Stimulated activated CD4-positive, alpha-beta T cell treated with anti-CD3 and anti-CD28 coated beads, Interleukin-1b, Interleukin-23, amount 100 ng/mL, for 24 hours (primary cell): ENCODE measurements around the gene GPR137C.
A peak's percentile ranks its signal among the peaks of the same experiment; 100 is the strongest.

Source experiments
- DNase-seq, 4 experiments: peaks; one replicate each; pipeline ENCODE4 v3.0.0-alpha.2; 2020; ENCODE audit warnings: low read depth in 4 of 4, low spot score in 1 of 4

Gene GPR137C

DNA sequence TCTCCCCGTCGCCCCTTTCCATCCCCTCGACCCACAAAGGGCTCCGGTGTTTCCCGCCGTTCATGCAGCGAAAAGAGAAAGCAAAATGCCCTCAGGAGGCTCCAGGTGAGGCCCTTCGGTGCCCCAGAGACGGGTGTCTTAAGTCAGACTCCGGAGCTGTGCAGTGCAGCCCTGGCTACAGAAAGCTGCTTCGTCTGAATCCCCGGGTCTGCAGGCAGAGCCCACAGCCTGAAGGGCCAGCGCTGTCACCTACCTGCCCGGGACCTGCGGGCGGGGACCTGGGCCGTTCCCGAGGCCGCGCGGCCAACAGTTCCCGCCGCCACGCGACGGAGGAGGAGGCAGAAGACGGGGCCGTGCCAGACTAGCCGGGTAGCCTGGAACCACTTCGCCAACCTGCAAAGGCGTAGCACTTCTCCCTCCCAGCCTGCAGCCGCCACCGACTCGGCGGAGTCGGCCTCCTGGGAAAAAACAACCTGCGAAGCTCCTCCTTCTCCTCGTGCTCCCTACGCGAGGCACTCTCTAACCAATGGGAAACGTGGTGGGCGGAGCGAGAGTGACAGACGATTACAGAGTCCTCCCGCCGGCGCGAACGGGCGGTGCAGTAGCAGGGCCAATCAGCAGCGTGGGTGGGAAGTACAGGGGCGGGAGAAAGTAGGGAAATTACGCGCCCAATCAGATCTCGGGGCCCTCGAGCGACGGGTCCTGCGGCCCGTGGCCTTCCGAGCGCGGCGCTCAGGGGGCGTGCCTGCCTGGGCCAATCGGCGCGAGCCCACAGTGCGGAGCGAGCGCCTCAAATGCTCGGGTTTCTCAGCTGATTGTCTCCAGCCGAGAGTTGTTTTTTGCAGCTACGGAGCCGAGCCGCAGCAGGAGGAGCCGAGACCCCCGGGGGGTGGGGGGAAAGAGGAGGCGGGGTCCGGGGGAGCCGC lies at the start of gene GPR137C, which contains the start of gene TXNDC16:
GPR137C (plus strand) TSS at position 774 of the 926 bp plus-strand sequence. CDS start 312 bp downstream, outside the sequence.
TXNDC16 (minus strand) TSS at position 443 of the 926 bp plus-strand sequence. CDS start 8,948 bp downstream, outside the sequence.
- peak; percentile 97 to 99 (median 99) for DNase-seq

DNA sequence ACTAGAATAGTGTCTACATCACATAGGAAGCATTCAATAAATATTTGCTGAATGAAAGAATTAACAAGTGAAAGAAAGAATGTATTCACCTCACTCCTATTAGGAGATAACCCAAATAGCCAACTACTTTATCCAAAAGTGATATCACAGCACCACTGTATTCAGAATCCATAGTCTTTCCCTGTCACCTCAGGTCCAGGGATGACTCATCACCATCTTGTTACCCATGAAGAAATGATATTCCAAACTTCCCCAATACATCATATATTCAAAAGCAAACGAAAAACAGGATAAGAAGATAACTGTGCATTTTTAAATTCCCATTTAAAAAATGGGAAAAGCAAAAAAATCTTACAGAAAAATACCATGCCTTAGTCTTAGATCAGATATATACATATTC lies 39.4 kb upstream of the GPR137C start:
- no peak for DNase-seq

GRCh38 chr14:52514046-52514811 lies 38.4 kb upstream of the GPR137C start:
- DNase-seq, result no peak

DNA sequence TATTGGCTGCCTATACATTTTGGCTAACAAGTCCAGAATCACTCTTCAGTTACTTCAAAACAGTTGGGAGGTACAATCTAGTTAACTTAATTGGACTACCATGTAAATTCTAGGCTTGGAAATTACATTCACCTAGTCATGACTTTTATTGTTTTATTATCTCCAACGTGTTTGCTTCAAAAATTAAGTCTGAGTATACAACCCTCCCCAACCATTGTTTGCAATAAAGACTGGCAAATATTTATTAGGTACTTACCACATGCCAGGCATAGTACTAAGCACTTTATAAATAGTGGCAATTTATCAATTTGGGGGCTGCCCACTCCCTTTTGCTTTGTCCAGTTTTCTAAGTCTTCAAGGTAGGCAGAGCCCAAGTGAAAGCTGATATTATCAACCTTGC lies 30.6 kb upstream of the GPR137C start:
- no peak for DNase-seq

GRCh38 chr14:52522581-52523345 lies 29.9 kb upstream of the GPR137C start:
- DNase-seq, result no peak

DNA sequence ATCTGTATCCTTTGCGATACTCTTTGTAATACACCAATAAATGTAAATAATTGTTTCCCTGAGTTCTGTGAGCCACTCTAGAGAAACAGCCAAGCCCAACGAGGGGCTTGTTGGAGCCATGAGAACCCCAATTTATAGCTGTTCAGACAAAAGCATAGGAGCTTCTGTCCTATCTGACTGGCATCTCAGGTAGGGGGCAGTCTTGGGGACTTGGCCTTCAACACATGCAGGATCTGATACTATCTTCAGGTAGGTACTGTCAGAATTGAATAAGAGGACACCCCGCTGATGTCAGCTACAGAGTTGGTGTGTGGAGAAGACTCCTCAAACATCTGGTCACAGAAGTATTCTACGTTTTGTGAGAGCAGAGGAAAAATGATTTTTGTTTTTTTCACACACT lies 25.6 kb upstream of the GPR137C start:
- DNase-seq, result no peak

GRCh38 chr14:52531481-52531880 lies 21.2 kb upstream of the GPR137C start:
- no peak for DNase-seq

GRCh38 chr14:52536269-52536668 lies 16.4 kb upstream of the GPR137C start:
- no peak for DNase-seq

- DNase-seq, result no peak
These were observed 14.0 kb upstream of the GPR137C start for GRCh38 chr14:52538623-52539022.

DNA sequence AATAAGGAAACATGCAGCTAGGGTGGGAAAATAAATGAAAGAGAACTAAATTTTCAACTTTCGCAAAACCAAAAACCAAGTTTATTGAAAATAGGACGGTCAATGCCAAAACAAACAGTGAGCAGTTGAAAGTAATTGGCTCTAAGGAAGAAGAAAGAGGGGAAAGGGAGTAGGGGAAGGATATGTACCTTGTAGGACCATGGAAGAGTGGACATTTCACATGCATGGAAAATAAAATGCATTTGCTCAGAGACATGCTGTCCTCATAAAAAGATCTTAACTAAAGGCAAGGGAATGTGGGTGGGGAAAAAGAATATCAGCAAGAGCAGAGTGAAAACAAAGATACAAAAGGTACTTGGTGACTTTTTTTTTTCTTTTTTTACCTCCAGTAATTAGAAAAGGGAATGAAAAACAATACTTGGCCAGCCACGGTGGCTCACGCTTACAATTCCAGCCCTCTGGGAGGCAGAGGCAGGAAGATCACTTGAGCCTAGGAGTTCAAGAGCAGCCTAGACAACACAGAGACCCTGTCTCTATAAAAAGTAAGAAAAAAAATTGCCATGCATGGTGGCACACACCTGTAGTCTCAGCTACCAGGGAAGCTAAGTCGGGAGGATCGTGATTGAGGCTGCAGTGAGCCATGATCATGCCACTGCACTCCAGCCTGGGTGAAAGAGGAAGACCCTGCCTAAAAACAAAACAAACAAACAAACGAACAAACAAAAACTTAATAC lies 6.9 kb upstream of the GPR137C start:
- DNase-seq, result no peak

GRCh38 chr14:52546318-52546670 lies 6.3 kb upstream of the GPR137C start:
- DNase-seq, result no peak

- DNase-seq, result no peak
These were observed 5.6 kb upstream of the GPR137C start for GRCh38 chr14:52547027-52547426.

GRCh38 chr14:52547526-52547925 lies 5.1 kb upstream of the GPR137C start:
- DNase-seq, result no peak

DNA sequence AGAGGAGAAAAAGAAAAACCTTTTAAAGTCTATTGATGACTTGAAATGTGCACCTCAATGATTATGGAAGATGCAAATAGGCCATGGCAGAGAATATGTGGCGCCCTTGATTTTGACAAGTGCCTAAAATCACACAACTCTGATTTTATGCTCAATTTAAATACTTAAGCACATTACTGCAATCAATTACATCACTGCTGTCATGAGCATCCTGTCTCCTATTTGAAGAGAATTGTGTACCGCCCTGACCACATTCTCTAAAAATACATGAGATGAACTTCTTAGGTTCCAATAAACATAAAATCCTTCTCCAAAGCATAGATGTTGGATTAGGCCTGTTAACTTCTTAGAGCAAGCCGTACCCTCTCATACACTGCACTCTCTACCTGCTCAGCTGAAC lies 2.0 kb upstream of the GPR137C start:
- DNase-seq, result no peak

DNA sequence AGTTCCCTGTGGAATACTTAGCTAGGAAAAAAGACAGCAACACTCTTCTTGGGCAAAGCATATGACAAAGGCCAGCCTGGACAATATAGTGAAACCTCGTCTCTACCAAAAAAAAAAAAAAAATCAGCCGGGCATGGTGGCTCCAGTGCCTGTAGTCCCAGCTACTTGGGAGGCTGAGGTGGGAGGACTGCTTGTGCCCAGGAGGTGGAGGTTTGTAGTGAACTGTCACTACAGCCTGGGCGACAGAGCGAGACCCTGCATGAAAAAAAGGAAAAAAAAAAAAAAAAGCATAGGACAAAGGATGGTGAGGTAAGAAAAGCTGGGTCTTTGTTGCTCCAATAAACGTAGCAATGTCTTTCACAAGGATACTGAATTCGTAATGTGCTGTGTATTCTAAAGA lies 1.4 kb upstream of the GPR137C start:
- no peak for DNase-seq

DNA sequence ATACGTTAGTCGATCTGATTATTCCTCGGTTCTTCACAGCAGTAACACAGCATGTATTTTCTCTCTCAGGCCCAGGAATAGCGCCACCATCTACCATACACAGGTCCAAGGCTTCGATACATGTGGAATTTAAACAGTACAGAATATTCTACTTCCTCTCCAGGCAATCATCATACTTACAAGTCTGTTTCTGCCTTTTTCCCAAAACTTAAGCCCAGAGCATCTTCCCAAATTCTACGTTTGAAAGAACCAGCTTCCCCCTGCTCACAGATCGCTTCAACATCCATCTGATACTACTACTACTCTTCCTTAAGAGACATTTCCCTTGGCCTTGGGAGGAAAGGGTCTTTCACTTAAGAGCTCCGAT lies 957 bp upstream of the GPR137C start:
- DNase-seq, result no peak

DNA sequence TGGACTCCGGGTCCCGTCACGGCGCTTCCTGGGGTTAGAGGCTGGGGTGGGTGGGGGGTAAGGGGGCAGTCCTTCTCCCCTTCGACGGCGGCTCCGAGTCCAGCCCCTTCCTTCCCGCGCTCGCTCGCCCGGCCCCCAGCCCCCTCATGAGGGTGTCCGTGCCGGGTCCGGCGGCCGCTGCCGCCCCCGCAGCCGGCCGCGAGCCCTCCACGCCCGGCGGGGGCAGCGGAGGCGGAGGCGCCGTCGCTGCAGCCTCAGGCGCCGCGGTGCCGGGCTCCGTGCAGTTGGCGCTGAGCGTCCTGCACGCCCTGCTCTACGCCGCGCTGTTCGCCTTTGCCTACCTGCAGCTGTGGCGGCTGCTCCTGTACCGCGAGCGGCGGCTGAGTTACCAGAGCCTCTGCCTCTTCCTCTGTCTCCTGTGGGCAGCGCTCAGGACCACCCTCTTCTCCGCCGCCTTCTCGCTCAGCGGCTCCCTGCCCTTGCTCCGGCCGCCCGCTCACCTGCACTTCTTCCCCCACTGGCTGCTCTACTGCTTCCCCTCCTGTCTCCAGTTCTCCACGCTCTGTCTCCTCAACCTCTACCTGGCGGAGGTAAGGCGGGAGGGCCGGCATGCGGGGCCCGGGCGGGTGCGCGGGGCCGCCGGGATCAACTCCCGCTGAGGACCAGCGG lies 500 bp downstream of the GPR137C start:
- peak in 1 of 4 experiments; percentile 11 for DNase-seq

DNA sequence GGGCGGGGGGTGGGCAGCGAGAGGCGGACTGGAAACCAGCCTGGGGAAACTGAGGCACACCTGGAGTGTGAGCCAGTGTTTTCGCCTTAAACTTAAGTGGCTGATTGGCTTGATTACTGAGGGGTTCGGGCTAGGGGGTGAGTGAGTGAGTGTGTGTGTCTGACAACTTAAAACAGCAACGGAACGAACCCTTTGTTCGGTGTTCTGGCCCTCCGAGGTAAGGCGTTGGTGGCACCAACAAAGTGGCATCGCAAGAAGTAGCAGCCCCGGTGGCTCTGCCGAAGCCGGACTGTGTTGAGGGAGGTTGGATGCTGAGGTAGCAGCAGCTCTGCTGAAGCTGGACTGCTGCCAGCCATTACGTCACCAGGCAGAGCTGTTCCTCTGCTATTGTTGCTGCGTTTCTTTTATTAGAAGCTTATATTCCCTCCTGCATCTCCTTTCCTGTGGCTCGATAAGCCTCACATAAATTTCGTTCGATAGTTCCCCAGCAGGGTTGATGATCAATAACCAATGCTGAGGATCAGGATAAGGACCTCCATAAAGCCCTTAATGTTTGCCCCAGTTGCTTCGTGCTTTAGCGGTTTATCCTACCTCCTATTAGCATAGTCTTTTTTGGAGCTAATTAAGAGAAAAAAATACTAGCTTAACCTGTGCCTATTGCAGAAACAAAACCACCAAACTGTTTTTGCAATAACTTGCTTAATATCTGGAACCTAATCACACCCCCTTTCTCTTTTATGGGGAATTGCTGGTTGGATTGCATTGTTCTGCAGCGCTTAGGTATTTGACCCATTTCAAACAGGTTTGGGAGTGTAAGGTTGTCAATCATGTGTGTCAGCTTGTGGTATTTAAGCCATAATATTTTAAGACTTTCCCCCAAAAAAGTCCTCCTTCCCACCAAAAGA lies 1.3 kb downstream of the GPR137C start:
- DNase-seq, result peak; percentile 54 to 68 (median 60)

- DNase-seq, result no peak
These were observed 6.1 kb downstream of the GPR137C start for GRCh38 chr14:52558688-52559087.
